Germinal center (tissue), 1 donor: ENCODE data around the gene TPSAB1.

Source experiments
- DNase-seq: peaks from one replicate; pipeline ENCODE4 v3.0.0; 2012; ENCODE audit warnings: mixed read lengths, low spot score

TPSAB1 gene

DNA sequence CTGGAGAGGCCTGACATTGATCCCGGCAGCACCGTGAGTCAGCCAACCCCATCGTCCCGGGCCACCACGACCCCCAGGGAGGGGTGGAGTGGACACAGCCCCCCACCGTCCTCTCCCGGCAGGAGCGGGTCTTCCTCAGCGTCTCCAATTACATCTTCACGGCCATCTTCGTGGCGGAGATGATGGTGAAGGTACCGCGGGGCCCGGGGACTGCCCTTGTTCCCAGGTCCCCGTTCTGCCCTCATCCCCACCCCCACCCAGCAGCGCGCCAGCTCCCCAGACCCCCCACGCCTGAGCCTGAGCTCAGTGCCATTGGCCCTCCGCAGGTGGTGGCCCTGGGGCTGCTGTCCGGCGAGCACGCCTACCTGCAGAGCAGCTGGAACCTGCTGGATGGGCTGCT lies 30.0 kb upstream of the TPSAB1 start:
- DNase-seq, result no peak

DNA sequence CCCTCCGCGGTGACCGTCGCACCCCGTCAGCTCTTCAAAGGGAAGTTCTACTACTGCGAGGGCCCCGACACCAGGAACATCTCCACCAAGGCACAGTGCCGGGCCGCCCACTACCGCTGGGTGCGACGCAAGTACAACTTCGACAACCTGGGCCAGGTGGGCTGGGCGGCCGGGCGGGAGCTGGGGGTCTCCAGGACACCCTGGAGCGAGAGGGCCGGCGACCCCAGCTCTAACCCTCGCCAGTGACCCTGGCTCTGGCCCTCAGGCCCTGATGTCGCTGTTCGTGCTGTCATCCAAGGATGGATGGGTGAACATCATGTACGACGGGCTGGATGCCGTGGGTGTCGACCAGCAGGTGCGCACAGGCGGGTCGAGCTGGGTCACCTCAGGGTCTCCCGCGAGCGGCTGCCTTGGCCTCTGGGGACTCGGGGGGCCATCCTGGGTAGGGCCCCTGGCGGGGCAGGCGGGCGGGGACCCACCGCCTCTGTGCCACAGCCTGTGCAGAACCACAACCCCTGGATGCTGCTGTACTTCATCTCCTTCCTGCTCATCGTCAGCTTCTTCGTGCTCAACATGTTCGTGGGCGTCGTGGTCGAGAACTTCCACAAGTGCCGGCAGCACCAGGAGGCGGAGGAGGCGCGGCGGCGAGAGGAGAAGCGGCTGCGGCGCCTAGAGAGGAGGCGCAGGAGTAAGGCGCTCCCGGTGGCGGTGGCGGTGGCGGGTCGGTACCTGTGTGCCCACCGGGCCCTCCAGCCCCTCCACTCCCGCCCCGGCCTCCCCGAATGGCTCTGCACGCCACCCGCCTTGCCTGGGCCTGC lies 28.8 kb upstream of the TPSAB1 start:
- DNase-seq, result no peak

GRCh38 chr16:1212616-1213194 lies 27.8 kb upstream of the TPSAB1 start:
- DNase-seq, result no peak

DNA sequence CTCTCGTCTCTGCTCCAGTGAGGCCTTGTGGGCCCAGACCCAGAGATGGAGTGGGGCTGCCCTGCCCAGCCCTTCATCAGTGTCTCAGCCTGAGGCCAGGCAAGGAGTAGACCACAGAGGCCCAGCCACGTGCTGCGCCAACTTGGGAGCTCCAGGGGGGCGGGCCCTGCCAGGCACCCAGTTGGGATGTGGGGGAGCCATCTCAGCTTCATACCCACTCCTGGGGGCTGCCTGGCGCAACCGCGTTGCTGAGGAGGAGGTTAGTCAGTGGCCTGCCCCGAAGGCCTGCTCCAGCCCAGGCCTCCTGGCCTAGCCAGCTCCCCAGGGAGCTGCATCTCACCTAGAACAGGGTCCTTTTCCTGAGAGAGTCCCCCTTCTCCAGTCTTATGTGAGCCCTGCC lies 27.3 kb upstream of the TPSAB1 start:
- no peak for DNase-seq

GRCh38 chr16:1213796-1214372 lies 26.6 kb upstream of the TPSAB1 start:
- no peak for DNase-seq

- no peak for DNase-seq
Measured at GRCh38 chr16:1214719-1215118, 25.8 kb upstream of the TPSAB1 start.

DNA sequence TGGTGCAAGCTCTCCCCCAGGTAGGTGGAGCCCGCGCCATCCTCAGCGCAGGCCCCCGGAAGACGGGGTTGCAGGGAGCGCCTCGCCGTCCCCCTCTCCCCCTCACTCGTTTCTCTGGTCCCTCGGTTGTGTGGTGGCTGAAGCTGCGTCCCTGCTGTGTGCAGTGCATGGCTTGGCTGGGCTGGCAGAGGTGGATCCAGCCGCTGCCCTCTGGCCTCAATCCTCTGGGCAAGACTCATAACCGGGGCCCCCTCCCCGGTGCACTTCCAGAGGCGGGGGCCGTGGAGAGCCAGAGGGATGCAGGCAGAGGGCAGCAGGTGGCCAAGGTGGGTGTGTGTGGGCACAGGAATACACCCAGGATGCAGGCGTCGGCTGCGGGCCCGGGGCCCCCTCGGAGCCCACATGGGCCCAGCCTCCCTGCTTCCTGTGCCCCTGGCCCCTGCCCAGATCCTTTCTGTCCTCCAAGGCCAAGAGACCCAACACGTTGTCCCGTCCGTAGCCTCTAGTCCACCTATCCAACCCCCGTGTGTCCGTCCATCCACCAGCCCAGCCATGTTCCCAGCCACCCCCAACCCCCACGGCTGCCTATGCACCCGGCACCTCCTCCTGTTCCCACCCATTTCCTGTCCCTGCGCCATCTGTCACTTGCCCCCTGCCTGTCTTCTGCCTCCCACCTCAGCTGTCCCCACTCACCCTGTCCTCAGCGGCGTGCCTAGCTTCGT lies 24.8 kb upstream of the TPSAB1 start:
- DNase-seq, result no peak

DNA sequence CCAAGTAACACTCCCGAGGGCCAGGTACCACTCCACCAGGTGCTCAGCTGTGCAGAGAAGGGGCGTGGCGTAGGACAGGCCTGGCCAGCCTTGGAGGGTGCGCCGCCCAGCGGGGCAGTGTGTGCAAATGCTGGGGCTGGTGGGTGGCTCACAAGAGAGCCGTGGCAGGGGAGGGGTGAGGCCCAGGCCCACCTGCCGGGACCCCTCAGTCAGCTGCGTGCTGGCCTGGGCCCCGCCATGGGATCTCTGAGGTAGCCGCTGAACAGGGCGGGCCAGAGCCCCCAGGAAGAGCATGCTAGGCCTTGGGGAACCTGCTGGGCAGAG lies 24.2 kb upstream of the TPSAB1 start:
- no peak for DNase-seq

DNA sequence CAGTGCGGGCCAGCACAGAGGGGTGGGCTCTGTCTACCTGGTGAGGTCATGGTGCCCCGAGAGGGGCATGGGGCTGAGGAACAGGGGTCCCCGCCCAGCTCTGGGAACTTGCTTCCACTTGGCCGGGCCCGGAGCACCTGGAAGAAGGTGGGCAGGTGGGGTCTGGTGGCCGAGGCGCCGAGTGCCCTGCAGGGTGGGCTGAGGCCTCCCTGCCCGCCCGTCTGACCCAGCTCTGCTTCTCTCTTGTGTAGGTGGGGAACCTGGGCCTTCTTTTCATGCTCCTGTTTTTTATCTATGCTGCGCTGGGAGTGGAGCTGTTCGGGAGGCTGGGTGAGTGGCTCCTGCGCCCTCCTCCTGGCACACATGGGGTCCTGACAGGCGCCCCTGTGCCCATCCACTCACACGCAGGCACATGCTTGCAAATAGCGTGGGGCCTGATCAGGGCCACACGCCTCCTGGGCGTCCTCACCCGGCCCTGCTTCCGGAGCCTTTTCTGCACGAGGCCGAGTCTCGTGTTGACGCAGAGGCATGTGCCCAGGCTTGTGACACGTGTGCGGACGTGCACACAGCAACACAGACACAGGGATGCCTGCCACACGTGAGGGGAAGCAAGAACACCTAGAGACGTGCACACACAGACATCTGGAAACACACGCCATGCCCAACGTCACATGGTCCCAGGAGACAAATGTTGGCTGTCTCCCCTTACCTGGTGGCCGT lies 23.7 kb upstream of the TPSAB1 start:
- no peak for DNase-seq

DNA sequence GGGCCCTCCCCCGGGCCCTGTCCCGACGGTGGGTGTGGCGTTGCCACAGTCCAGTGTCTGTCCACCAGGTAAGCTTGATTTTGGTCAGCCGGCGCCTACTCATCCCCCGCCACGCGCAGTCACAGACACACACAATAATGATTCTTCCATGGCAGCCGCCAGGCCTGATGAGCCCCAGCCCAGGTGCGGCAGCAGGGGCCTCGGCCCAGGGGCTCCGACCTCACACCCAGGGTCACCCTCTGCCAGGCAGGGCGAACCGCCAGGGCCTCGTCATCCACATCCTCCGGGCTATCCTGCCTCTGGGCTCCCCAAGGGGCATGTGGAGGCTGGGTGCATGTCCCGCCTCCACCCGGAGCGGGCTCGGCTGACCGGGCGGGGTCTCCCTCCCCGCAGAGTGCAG lies 23.0 kb upstream of the TPSAB1 start:
- no peak for DNase-seq

- no peak for DNase-seq
Measured at GRCh38 chr16:1218061-1218929, 22.2 kb upstream of the TPSAB1 start.

DNA sequence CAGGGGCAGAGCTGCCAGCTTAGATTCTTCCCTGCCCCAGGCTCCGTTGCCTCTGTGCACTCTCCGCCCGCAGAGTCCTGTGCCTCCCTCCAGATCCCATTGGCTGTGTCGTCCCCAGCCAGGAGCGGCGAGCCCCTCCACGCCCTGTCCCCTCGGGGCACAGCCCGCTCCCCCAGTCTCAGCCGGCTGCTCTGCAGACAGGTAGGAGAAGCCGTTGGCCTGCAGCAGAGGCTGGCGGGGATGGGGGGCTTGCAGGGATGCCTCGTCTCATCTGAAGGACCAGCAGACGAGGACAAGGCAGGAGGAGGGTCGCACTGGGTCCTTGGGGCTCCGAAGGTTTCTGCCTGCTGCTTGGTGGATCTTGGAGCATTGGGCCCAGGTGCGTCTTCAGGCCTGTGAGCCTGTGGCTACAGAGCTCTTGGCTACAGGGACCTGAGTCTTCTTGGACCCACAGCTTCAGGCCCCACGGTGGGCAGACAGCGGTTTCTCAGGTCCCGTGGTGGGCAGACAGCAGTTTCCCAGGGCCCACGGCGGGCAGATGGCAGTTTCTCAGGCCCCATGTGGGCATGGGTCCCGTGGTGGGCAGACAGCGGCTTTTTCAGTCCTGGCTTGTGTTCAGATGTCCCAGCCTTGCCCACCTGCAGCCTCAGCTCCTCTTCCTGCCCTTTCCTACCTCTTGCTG lies 21.4 kb upstream of the TPSAB1 start:
- DNase-seq, result no peak

GRCh38 chr16:1220098-1220728 lies 20.3 kb upstream of the TPSAB1 start:
- DNase-seq, result no peak

DNA sequence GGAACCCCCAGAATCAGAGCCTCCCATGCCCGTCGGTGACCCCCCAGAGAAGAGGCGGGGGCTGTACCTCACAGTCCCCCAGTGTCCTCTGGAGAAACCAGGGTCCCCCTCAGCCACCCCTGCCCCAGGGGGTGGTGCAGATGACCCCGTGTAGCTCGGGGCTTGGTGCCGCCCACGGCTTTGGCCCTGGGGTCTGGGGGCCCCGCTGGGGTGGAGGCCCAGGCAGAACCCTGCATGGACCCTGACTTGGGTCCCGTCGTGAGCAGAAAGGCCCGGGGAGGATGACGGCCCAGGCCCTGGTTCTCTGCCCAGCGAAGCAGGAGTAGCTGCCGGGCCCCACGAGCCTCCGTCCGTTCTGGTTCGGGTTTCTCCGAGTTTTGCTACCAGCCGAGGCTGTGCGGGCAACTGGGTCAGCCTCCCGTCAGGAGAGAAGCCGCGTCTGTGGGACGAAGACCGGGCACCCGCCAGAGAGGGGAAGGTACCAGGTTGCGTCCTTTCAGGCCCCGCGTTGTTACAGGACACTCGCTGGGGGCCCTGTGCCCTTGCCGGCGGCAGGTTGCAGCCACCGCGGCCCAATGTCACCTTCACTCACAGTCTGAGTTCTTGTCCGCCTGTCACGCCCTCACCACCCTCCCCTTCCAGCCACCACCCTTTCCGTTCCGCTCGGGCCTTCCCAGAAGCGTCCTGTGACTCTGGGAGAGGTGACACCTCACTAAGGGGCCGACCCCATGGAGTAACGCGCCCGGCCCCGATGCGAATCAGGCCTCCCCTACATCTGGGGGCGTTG lies 19.5 kb upstream of the TPSAB1 start:
- DNase-seq, result no peak

DNA sequence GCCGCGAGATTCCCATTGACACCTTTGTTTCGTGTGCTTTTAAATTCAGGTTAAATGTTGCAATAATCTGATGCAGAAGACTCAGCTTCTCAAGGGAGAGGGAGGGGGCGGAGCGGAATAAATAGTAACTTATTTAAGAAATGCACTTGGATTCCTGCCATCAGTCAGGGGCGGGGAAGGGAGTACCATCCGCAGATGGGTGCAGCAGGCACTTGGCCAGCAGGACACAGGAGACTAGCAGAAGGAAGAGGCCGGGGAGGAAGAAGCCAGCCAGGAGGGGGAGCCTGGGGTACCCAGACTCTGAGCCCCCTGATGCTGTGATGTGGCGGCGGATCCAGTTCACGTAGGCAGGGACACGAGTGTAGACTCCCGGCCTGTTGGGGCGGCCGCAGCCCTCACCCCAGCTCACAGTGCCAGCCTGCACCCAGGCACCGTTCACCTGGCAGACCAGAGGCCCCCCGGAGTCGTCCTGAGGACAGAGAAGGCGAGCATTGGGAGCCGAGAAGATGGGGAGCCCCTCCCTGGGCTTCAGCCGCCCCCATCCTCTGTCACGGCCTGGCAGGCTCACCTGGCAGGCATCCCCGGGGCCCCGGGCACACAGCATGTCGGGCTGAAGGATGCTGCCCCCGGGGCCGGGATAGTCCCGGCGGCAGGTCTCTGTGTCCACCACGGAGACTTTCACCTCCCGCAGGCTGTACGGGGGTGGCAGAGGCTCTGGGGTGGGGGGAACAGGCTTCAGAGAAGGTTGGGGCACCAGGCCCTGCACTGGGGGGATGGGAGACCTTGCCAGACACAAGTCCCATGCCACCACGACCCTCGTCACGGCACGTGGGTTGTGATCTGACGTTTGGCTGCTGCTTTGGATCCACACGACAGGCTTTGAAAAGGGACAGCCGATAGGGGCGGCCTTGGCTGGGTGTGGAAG lies 18.6 kb upstream of the TPSAB1 start:
- no peak for DNase-seq

DNA sequence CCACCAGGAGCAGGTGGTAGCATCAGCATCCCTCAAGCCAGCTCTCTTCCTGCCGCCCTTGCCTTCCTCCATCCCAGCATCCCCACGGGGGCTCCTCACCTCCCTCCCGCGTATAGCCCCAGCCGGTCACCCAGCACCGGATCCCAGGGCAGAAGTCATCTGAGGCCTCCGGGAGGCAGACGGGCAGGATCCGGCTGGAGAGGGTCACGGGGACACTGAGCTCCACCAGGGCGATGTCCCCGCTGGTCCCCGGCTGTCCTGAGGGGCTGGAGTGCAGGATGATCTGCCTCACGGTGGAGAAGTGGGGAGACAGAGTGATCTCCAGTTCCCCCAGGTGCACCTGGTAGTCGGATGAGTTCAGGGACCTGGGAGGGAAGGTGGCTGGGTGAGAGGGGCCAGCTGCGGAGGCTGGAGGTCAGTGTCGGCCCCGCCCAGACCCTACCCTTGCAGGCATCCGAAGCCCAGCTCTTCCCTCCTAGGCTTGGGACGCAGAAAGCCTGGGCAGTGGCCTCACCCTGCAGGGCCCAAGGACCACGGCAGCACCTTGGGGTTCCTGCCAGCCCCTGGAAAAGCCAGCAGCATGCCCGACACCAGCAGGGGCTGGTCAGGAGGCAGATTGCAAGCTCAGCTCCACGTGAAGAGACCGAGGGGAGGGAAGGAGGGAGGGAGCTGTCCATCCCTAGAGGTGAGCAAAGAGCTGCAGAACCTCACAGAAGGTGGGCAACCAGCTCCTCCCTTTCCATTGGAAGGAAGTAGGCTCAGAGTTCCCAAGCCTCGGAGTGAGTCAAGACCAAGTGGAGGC lies 17.8 kb upstream of the TPSAB1 start:
- DNase-seq, result no peak
